Right lobe of liver (tissue), 4 donors: ENCODE results near the gene TRPM7.

Experiments
- CTCF ChIP-seq, 4 donors: fragments of 200-600 bp in 3 of 4; fragments of 450-650 bp in 1 of 4; IDR thresholded peaks; one replicate each; pipeline versions ENCODE4 v1.5.1 to v1.8.0; 2016 to 2022; ENCODE audit warnings: antibody characterized with exemption in 4 of 4, mild to moderate bottlenecking in 2 of 4
- POLR2A ChIP-seq: fragments of 450-650 bp; IDR thresholded peaks from one replicate; pipeline ENCODE4 v1.6.1; 2017; ENCODE audit warnings: antibody characterized with exemption, mild to moderate bottlenecking
- donor health status: DM: no; HTN: no; CAD: no.
- donor health status: DM: no; HTN: no; CAD: no.
- donor health status: DM: no; HTN: yes; CAD: no.

GRCh38 chr15:50698101-50698500, 11.5 kb upstream of the TRPM7 start:
- TF ChIP-seq POLR2A = no peak
- no peak for TF ChIP-seq CTCF (IDR thresholded peaks at IDR 0.05)
